CD4-positive, alpha-beta memory T cell (primary cell): ENCODE data around the gene MEST. TPM values are rescaled to one million over a fixed set of nuclear protein-coding genes. Genes with fewer than 3 reads are reported as not detected.

Experiments used
- CTCF ChIA-PET: fragments of 350-600 bp; sonication (Branson Sonifier 250); formaldehyde crosslinking; loops from one replicate; lab custom pipeline; 2021; ENCODE audit warnings: inconsistent platforms; ENCODE audit not compliant: partially characterized antibody; lab: Charles Lee
- POLR2A ChIA-PET: fragments of 350-600 bp; sonication (Branson Sonifier 250); formaldehyde crosslinking; loops from one replicate; lab custom pipeline; 2021; ENCODE audit not compliant: partially characterized antibody; lab: Charles Lee
- DNase-seq, 5 donors: peaks; one replicate each; pipeline versions ENCODE4 v3.0.0 to v3.0.0-alpha.2; 2020 to 2022; ENCODE audit warnings: mixed read lengths in 1 of 5
- H3K27ac ChIP-seq: one replicate; pipeline ENCODE4 v1.7.0; 2013; ENCODE audit warnings: low read depth, low read length
- H3K27me3 ChIP-seq: 2 replicates; pipeline ENCODE4 v1.7.0; 2013; ENCODE audit warnings: mild to moderate bottlenecking, low read length, moderate library complexity; ENCODE audit not compliant: insufficient read depth
- H3K36me3 ChIP-seq: 2 replicates; pipeline ENCODE4 v1.7.0; 2013; ENCODE audit warnings: mild to moderate bottlenecking, low read length, moderate library complexity; ENCODE audit not compliant: insufficient read depth
- H3K4me1 ChIP-seq: 2 replicates; pipeline ENCODE4 v1.7.0; 2013; ENCODE audit warnings: mild to moderate bottlenecking, low read length, moderate library complexity; ENCODE audit not compliant: insufficient read depth
- H3K4me3 ChIP-seq, 2 donors: one replicate each; pipeline ENCODE4 v1.7.0; 2013; ENCODE audit warnings: low read length in 2 of 2, mild to moderate bottlenecking in 1 of 2
- H3K9me3 ChIP-seq, 2 donors: one replicate each; pipeline ENCODE4 v1.7.0; 2013; ENCODE audit warnings: low read length in 2 of 2, control low read depth in 1 of 2; ENCODE audit not compliant: control insufficient read depth in 1 of 2
- H3K27ac Mint-ChIP-seq, 7 donors: one replicate each; pipeline ENCODE4 v1.8.0; 2020 to 2021; ENCODE audit warnings: mixed read lengths in 7 of 7, mild to moderate bottlenecking in 6 of 7, inconsistent platforms in 3 of 7, moderate library complexity in 3 of 7
- H3K27me3 Mint-ChIP-seq, 2 donors: one replicate each; pipeline ENCODE4 v1.8.0; 2020 to 2021; ENCODE audit warnings: mixed read lengths in 2 of 2
- H3K36me3 Mint-ChIP-seq, 2 donors: one replicate each; pipeline ENCODE4 v1.8.0; 2020 to 2021; ENCODE audit warnings: mixed read lengths in 2 of 2, inconsistent platforms in 1 of 2, mild to moderate bottlenecking in 1 of 2
- H3K4me1 Mint-ChIP-seq, 4 donors: one replicate each; pipeline ENCODE4 v1.8.0; 2020 to 2021; ENCODE audit warnings: mixed read lengths in 4 of 4, mild to moderate bottlenecking in 1 of 4
- H3K4me3 Mint-ChIP-seq, 8 donors: one replicate each; pipeline ENCODE4 v1.8.0; 2020 to 2021; ENCODE audit warnings: mixed read lengths in 8 of 8, mild to moderate bottlenecking in 7 of 8, moderate library complexity in 6 of 8, inconsistent platforms in 3 of 8
- H3K9me3 Mint-ChIP-seq, 8 donors: one replicate each; pipeline ENCODE4 v1.8.0; 2020 to 2021; ENCODE audit warnings: mixed read lengths in 8 of 8, mild to moderate bottlenecking in 5 of 8, inconsistent platforms in 3 of 8, moderate library complexity in 1 of 8
- intact Hi-C: fragments of 100-400 bp; cut with micrococcal nuclease; formaldehyde crosslinking; loops from one replicate; pipeline ENCODE4 v1.15.1; 2023
- microRNA-seq: library from miRNA; unstranded; fragments of <30 nt; microRNA quantifications from one replicate; pipeline ENCODE4 v1.2.0, GENCODE V29; 2021; ENCODE audit warnings: borderline replicate concordance, borderline number of aligned reads, borderline microRNAs expressed, mixed read lengths
- polyA plus RNA-seq, 2 donors: library from polyadenylated mRNA; unstranded; fragments of 300-500 nt; fragmentation: Illumina TruSeq; gene quantifications; one replicate each; pipeline ENCODE4 v1.2.3, GENCODE V29; 2021
- total RNA-seq, 2 experiments: library from RNA; stranded (reverse); gene quantifications; one replicate each; pipeline ENCODE4 v1.2.3, GENCODE V29; 2021

MEST gene
- total and polyA plus RNA-seq, 4 experiments from 2014 or later, result 2.3 to 9.6 (median 3.1) TPM

DNA sequence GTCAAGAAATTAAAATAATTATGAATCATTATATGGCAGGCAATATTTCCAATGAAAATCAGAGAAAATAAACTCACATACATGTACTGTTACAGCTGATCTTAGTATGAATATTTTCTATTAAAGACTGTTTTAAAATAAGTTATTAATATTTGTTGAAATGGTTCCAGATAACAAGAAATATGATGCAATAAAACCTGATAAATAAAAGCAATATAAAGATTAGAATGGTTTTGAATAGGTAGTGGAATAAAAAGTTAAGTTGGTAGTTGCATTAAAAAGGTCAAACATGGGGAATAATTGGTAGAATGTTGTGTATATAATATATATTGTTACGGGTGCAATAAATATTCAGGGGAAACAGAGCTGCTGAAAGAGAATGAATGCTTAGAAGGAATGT lies 52.5 kb downstream of the MEST start:
- H3K27ac ChIP-seq, result no peak overlapping the region
- H3K9me3 ChIP-seq, result no peaks in the 10 kb centered on the region
- H3K27me3 ChIP-seq, result no peaks in the 10 kb centered on the region
- Mint-ChIP-seq H3K27ac (no peak overlapping the region), H3K4me3 (no peak overlapping the region), H3K9me3 (no peaks in the 10 kb centered on the region), H3K36me3 (peaks cover 17 to 27% of the 10 kb centered on the region in 2 donors), H3K27me3 (no peaks in the 10 kb centered on the region), H3K4me1 (no peaks in the 10 kb centered on the region)
- H3K4me1 ChIP-seq, result no peaks in the 10 kb centered on the region
- no peak for DNase-seq
- intact Hi-C loops, result no loop called here
- POLR2A ChIA-PET, result no interaction called here
- no peaks in the 10 kb centered on the region for H3K36me3 ChIP-seq
- CTCF ChIA-PET, result no interaction called here
- H3K4me3 ChIP-seq, result no peak overlapping the region

DNA sequence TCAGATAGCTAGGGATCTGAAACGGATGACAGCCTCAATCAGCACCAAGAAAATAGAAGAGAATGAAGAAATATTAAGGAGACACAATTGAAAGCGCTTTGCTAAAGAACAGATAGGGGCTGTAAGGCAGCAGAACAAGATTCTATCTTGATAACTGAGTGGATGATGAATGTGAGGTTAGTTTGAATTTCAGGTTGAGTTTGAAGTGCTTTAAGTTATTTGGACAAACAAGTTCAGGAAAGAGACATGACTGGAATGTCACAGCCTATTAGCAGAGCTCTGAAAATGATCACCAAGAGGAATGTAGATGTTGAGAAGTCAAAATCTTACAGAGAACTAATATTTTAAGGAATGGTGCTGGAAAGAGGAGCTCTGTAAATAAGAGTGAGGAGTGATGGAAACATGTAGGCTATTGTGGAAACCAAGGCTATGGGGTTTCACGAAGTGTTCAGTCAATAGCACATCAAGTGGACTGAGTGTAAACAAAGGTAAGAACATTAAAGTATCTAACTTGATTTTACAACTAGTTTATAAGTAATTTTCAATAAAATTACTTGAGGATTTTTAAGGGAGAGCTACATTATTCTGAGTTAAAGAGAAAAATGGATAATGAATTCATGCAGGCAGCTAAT lies 61.6 kb downstream of the MEST start:
- intact Hi-C loops, result no loop called here
- DNase-seq, result no peak
- ChIA-PET POLR2A (no interaction called here), CTCF (no interaction called here)
- H3K4me3 ChIP-seq, result no peak overlapping the region
- H3K4me3 Mint-ChIP-seq, result no peak overlapping the region
- no peaks in the 10 kb centered on the region for H3K4me1 ChIP-seq
- H3K36me3 ChIP-seq, result no peaks in the 10 kb centered on the region
- H3K36me3 Mint-ChIP-seq, result peaks cover 25 to 57% of the 10 kb centered on the region in 2 donors
- H3K27me3 ChIP-seq, result no peaks in the 10 kb centered on the region
- no peaks in the 10 kb centered on the region for H3K9me3 ChIP-seq
- H3K9me3 Mint-ChIP-seq, result no peaks in the 10 kb centered on the region
- no peak overlapping the region for H3K27ac ChIP-seq
- H3K27me3 Mint-ChIP-seq, result no peaks in the 10 kb centered on the region
- no peak overlapping the region for H3K27ac Mint-ChIP-seq
- no peaks in the 10 kb centered on the region for H3K4me1 Mint-ChIP-seq

DNA sequence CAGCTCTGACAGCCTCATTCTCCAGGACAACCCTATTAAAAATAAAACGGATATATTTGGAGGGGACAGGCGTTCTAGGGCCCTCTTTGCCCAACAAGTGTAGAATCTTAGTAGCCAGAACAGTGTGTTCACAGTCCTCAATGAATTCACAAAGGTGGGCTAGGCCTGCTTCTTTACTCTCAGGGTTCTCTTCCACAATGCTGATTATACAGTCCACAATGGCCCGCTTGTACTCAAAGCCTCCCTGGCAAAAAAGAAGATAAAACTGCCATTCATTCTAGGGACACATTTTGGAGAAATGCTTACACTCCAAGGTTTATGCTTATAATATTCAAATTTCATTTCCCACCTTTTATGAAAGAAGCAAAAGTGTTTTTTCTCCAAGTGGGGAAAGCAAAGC lies 62.6 kb downstream of the MEST start:
- Histone ChIP-seq H3K36me3 (no peaks in the 10 kb centered on the region), H3K27me3 (no peaks in the 10 kb centered on the region), H3K4me1 (no peaks in the 10 kb centered on the region), H3K27ac (no peak overlapping the region), H3K4me3 (no peak overlapping the region), H3K9me3 (no peaks in the 10 kb centered on the region)
- Mint-ChIP-seq H3K4me1 (no peaks in the 10 kb centered on the region), H3K36me3 (peaks cover 22 to 58% of the 10 kb centered on the region in 2 donors), H3K9me3 (no peaks in the 10 kb centered on the region), H3K27ac (no peak overlapping the region), H3K27me3 (no peaks in the 10 kb centered on the region), H3K4me3 (no peak overlapping the region)
- intact Hi-C loops, result no loop called here
- POLR2A ChIA-PET, result no interaction called here
- CTCF ChIA-PET, result no interaction called here
- DNase-seq, result no peak

Small RNAs within 50 kb of the gene (microRNA-seq; reads per million reads assigned to microRNA genes)
- 221 reads per million, percentile 74 among the genes with 10 or more reads in this experiment for gene MIR335

Other genes with a start within 250 kb of the MEST start
- not detected for gene CPA2, start 225.2 kb upstream of the MEST start, total RNA-seq
- not detected for gene CPA2, start 225.2 kb upstream of the MEST start, polyA plus RNA-seq
- gene CPA4, start 198.9 kb upstream of the MEST start, total RNA-seq, result not detected
- gene CPA4, start 198.9 kb upstream of the MEST start, polyA plus RNA-seq, result not detected
- gene CPA5, start 147.3 kb upstream of the MEST start, total RNA-seq, result not detected
- gene CPA5, start 147.3 kb upstream of the MEST start, polyA plus RNA-seq, result 10 to 100 TPM; 12.3 to 23.7 TPM
- not detected for gene CPA1, start 111.6 kb upstream of the MEST start, total RNA-seq
- gene CPA1, start 111.6 kb upstream of the MEST start, polyA plus RNA-seq, result not detected
- 1 to 10 TPM; 6.0 to 7.3 TPM for gene CEP41, start 51.1 kb upstream of the MEST start, total RNA-seq
- gene CEP41, start 51.1 kb upstream of the MEST start, polyA plus RNA-seq, result 10 to 100 TPM; 16.3 to 20.9 TPM
- gene COPG2, start 176.7 kb downstream of the MEST start, total RNA-seq, result 1 to 10 TPM; 7.6 to 8.2 TPM
- 1 to 10 TPM in 1 of 2 donors, under 1 TPM in 1; 0.92 to 2.2 TPM for gene COPG2, start 176.7 kb downstream of the MEST start, polyA plus RNA-seq
- gene TSGA13, start 194.5 kb downstream of the MEST start, total RNA-seq, result not detected
- gene TSGA13, start 194.5 kb downstream of the MEST start, polyA plus RNA-seq, result not detected
- gene KLF14, start 242.1 kb downstream of the MEST start, total RNA-seq, result not detected
- gene KLF14, start 242.1 kb downstream of the MEST start, polyA plus RNA-seq, result not detected